ENCODE data around the gene TPRX2.
"Not testable (repeated sequence)": the region's sequence is repeated elsewhere in the genome, so short reads cannot be mapped to it uniquely, and the experiment has no call there.

The TPRX2 gene

GRCh38 chr19:47861630-47862029 lies 2.6 kb downstream of the TPRX2 start:
- no peak for DNase-seq (ENCODE audit: low spot score)

GRCh38 chr19:47863514-47863936 lies 4.5 kb downstream of the TPRX2 start:
- peak; percentile 95 for DNase-seq (ENCODE audit: low spot score)

- DNase-seq (ENCODE audit: low spot score), result no peak
Measured at GRCh38 chr19:47865166-47865565, 6.1 kb downstream of the TPRX2 start.

- DNase-seq (ENCODE audit: low spot score), result no peak
Measured at GRCh38 chr19:47878906-47879305, 19.9 kb downstream of the TPRX2 start.

- DNase-seq (ENCODE audit: low spot score), result not testable (repeated sequence)
Measured at GRCh38 chr19:47879385-47879784, 20.4 kb downstream of the TPRX2 start.

- no peak for DNase-seq (ENCODE audit: low spot score)
Measured at GRCh38 chr19:47881757-47882156, 22.7 kb downstream of the TPRX2 start.

GRCh38 chr19:47882890-47883289 lies 23.9 kb downstream of the TPRX2 start:
- no peak for DNase-seq (ENCODE audit: low spot score)

- DNase-seq (ENCODE audit: low spot score), result no peak
Measured at GRCh38 chr19:47885067-47885463, 26.0 kb downstream of the TPRX2 start.

GRCh38 chr19:47886010-47886559 lies 27.1 kb downstream of the TPRX2 start, which contains the start of gene SULT2A1:
SULT2A1 (minus strand) TSS chr19:47886315; CDS start chr19:47886257, 58 bp downstream.
- DNase-seq (ENCODE audit: low spot score), result no peak

- no peak for DNase-seq (ENCODE audit: low spot score)
Measured at GRCh38 chr19:47890865-47891621, 32.0 kb downstream of the TPRX2 start.

GRCh38 chr19:47891622-47891922 lies 32.5 kb downstream of the TPRX2 start:
- DNase-seq (ENCODE audit: low spot score), result no peak

- no peak for DNase-seq (ENCODE audit: low spot score)
Measured at GRCh38 chr19:47891923-47892666, 33.1 kb downstream of the TPRX2 start.

GRCh38 chr19:47895165-47895782 lies 36.2 kb downstream of the TPRX2 start:
- DNase-seq (ENCODE audit: low spot score), result no peak

- DNase-seq (ENCODE audit: low spot score), result no peak
Measured at GRCh38 chr19:47896019-47896418, 37.0 kb downstream of the TPRX2 start.

GRCh38 chr19:47896773-47897172 lies 37.7 kb downstream of the TPRX2 start:
- DNase-seq (ENCODE audit: low spot score), result no peak

GRCh38 chr19:47897861-47898260 lies 38.8 kb downstream of the TPRX2 start:
- no peak for DNase-seq (ENCODE audit: low spot score)

- no peak for DNase-seq (ENCODE audit: low spot score)
Measured at GRCh38 chr19:47899335-47899734, 40.3 kb downstream of the TPRX2 start.

- DNase-seq (ENCODE audit: low spot score), result no peak
Measured at GRCh38 chr19:47901370-47901769, 42.3 kb downstream of the TPRX2 start.

GRCh38 chr19:47909350-47909749 lies 50.3 kb downstream of the TPRX2 start:
- DNase-seq (ENCODE audit: low spot score), result not testable (repeated sequence)

GRCh38 chr19:47910191-47910590 lies 51.2 kb downstream of the TPRX2 start:
- not testable (repeated sequence) for DNase-seq (ENCODE audit: low spot score)
